PC-9 (cell line): ENCODE results near the gene ZFHX3. TPM values are rescaled to one million over a fixed set of nuclear protein-coding genes. Genes with fewer than 3 reads are reported as not detected.

Experiments
- BruUV-seq: library from RNA; stranded (reverse); fragments of 400-500 nt; replicated peaks from 2 replicates; lab custom pipeline; 2021; lab: Mats Ljungman, UMichigan
- CTCF ChIA-PET: fragments of 300-600 bp; sonication (Branson Sonifier 250); formaldehyde crosslinking; loops from one replicate; lab custom pipeline; 2022; ENCODE audit warnings: antibody characterized with exemption; lab: Charles Lee
- POLR2A ChIA-PET: fragments of 300-600 bp; sonication (Branson Sonifier 250); formaldehyde crosslinking; loops from one replicate; lab custom pipeline; 2022; ENCODE audit warnings: antibody characterized with exemption; ENCODE audit not compliant: unreplicated experiment; lab: Charles Lee
- DNase-seq, 2 experiments: peaks; one replicate each; pipeline versions ENCODE4 v3.0.0 to v3.0.0-alpha.2; 2015 to 2022; ENCODE audit warnings: mixed read lengths in 1 of 2
- H2AFZ ChIP-seq: fragments of 200-600 bp; sonication (generic); 2 replicates; pipeline ENCODE4 v1.8.1; 2017; ENCODE audit warnings: antibody characterized with exemption
- H3F3A ChIP-seq: fragments of 200-600 bp; sonication (generic); 2 replicates; pipeline ENCODE4 v1.8.1; 2017; ENCODE audit warnings: antibody characterized with exemption, mild to moderate bottlenecking, low read depth; ENCODE audit not compliant: insufficient read depth
- H3K27ac ChIP-seq: fragments of 200-600 bp; sonication (generic); 2 replicates; pipeline ENCODE4 v1.6.1; 2016; ENCODE audit warnings: mixed run types
- H3K27me3 ChIP-seq: fragments of 200-600 bp; sonication (generic); 2 replicates; pipeline ENCODE4 v1.6.1; 2016; ENCODE audit warnings: low read depth, mixed run types; ENCODE audit not compliant: insufficient read depth
- H3K36me3 ChIP-seq: fragments of 200-600 bp; sonication (generic); 2 replicates; pipeline ENCODE4 v1.6.1; 2016; ENCODE audit warnings: low read depth, mixed run types
- H3K4me1 ChIP-seq: fragments of 200-600 bp; sonication (generic); replicated peaks from 2 replicates; pipeline ENCODE4 v1.6.1; 2016; ENCODE audit warnings: mixed run types; ENCODE audit not compliant: insufficient read depth
- H3K4me2 ChIP-seq: fragments of 200-600 bp; sonication (generic); 2 replicates; pipeline ENCODE4 v1.6.1; 2017; ENCODE audit warnings: mixed run types
- H3K4me3 ChIP-seq: fragments of 200-600 bp; sonication (generic); 2 replicates; pipeline ENCODE4 v1.6.1; 2016; ENCODE audit warnings: mixed run types
- H3K79me2 ChIP-seq: fragments of 200-600 bp; sonication (generic); 2 replicates; pipeline ENCODE4 v1.6.1; 2017; ENCODE audit warnings: low read depth, mixed run types
- H3K9me2 ChIP-seq: fragments of 200-600 bp; sonication (generic); 2 replicates; pipeline ENCODE4 v1.8.1; 2017; ENCODE audit warnings: mild to moderate bottlenecking; ENCODE audit not compliant: insufficient read depth
- H3K9me3 ChIP-seq: fragments of 200-600 bp; sonication (generic); 2 replicates; pipeline ENCODE4 v1.8.1; 2016; ENCODE audit warnings: low read depth; ENCODE audit not compliant: insufficient read depth
- H4K20me1 ChIP-seq: fragments of 200-600 bp; sonication (generic); 2 replicates; pipeline ENCODE4 v1.8.1; 2017; ENCODE audit not compliant: insufficient read depth
- EZH2 ChIP-seq: fragments of 200-600 bp; sonication (generic); IDR thresholded peaks from 2 replicates; pipeline ENCODE4 v1.8.0; 2017; ENCODE audit warnings: antibody characterized with exemption, low read depth
- intact Hi-C: fragments of 100-400 bp; cut with micrococcal nuclease; formaldehyde crosslinking; loops from one replicate; pipeline ENCODE4 v1.10.0; 2022; ENCODE audit not compliant: unreplicated experiment
- total RNA-seq: library from RNA; stranded (reverse); gene quantifications from 2 replicates; pipeline ENCODE4 v1.2.3, GENCODE V29; 2021
- TF ChIP-seq, protein P1 (sequence below): fragments of 200-600 bp; sonication (generic); conservative IDR thresholded peaks from 2 replicates; pipeline ENCODE4 v1.6.1; 2017; ENCODE audit warnings: mixed run types, antibody characterized with exemption, mild to moderate bottlenecking, moderate library complexity

The ZFHX3 gene
- total RNA-seq, 1 experiment from 2014 or later: 23.1 TPM

DNA sequence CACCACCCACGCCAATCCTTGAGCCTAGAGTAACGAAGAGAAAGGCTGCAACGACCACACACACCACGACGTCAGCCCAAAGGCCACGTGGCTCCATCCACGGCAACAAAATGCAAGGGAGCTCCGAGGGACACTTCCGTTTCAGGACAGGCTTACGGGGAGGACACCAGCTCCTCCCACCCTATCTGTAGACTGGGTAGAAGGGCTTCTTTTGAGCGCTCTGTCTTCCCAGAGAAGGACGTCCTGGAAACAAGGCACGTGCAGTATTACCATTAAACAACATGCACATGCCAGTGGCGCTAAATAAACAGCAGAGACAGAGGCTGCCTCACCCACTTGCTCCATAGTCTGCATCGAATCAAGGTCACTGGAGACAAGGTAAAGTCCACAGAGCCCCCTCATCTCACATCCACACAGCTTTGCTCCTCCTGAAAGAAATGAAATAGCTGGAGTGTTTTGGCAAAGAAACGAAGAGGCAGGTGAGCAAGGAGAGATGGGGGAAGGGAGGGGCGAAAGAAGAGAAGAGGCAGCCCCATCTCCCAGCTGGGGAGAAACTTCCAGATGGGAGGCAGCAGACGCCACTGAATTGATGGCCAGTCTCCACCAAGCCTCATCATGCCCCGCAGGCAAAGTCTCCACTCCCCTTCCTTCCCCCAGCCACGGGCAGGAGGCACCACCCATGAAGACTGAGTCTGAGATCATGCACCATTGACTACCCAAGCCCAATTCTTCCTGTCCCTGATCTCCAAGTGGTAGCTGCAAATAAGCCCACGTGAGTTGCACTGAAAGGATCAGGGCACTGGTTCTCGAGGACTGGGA, 24.0 kb downstream of the ZFHX3 start:
- H3F3A ChIP-seq: peaks cover 20% of the 10 kb centered on the region
- no peaks in the 10 kb centered on the region for H4K20me1 ChIP-seq
- H2AFZ ChIP-seq: no peak overlapping the region
- H3K4me1 ChIP-seq: peaks cover 26% of the 10 kb centered on the region
- no peaks in the 10 kb centered on the region for H3K36me3 ChIP-seq
- ChIA-PET POLR2A (no interaction called here), CTCF (no interaction called here)
- TF ChIP-seq EZH2: no peak
- TF ChIP-seq, protein P1, sequence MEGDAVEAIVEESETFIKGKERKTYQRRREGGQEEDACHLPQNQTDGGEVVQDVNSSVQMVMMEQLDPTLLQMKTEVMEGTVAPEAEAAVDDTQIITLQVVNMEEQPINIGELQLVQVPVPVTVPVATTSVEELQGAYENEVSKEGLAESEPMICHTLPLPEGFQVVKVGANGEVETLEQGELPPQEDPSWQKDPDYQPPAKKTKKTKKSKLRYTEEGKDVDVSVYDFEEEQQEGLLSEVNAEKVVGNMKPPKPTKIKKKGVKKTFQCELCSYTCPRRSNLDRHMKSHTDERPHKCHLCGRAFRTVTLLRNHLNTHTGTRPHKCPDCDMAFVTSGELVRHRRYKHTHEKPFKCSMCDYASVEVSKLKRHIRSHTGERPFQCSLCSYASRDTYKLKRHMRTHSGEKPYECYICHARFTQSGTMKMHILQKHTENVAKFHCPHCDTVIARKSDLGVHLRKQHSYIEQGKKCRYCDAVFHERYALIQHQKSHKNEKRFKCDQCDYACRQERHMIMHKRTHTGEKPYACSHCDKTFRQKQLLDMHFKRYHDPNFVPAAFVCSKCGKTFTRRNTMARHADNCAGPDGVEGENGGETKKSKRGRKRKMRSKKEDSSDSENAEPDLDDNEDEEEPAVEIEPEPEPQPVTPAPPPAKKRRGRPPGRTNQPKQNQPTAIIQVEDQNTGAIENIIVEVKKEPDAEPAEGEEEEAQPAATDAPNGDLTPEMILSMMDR: no peak
- peaks cover 95% of the 10 kb centered on the region for H3K79me2 ChIP-seq
- H3K27me3 ChIP-seq: no peaks in the 10 kb centered on the region
- H3K4me3 ChIP-seq: no peak overlapping the region
- no peak overlapping the region for H3K4me2 ChIP-seq
- no peak overlapping the region for H3K27ac ChIP-seq
- no TSS peak for BruUV-seq
- intact Hi-C loops: no loop called here
- no peak for DNase-seq
- no peaks in the 10 kb centered on the region for H3K9me2 ChIP-seq
- H3K9me3 ChIP-seq: no peaks in the 10 kb centered on the region

DNA sequence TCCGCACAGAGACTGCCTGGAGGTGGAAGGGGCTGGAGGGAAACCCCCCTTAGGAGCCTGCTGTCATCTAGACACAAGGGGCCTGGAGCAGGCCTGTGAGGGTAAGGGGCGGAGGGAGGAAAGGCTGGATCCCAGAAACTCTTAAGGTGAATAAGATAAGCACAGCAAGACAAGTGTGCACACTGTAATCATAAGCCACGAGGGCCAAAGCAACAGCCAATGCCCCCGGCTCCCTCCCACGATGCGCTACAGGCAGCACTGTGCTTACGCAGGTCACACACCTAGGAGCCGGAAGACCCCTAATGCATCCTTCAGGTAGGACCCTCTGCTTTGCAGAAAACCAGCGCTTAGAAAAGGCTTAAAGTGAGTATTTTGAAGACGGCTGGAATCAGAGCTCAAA, 24.6 kb downstream of the ZFHX3 start:
- no peak for DNase-seq
- Histone ChIP-seq H3K79me2 (peaks cover 95% of the 10 kb centered on the region), H3K4me1 (peaks cover 31% of the 10 kb centered on the region), H3K4me2 (no peak overlapping the region), H3K36me3 (no peaks in the 10 kb centered on the region), H3F3A (peaks cover 20% of the 10 kb centered on the region), H3K9me2 (no peaks in the 10 kb centered on the region), H2AFZ (no peak overlapping the region), H3K9me3 (no peaks in the 10 kb centered on the region), H4K20me1 (no peaks in the 10 kb centered on the region), H3K27me3 (no peaks in the 10 kb centered on the region), H3K27ac (no peak overlapping the region), H3K4me3 (no peak overlapping the region)
- intact Hi-C loops: no loop called here
- TF ChIP-seq, protein P1: no peak
- no peak for TF ChIP-seq EZH2
- CTCF ChIA-PET: no interaction called here
- POLR2A ChIA-PET: no interaction called here
- no TSS peak for BruUV-seq

DNA sequence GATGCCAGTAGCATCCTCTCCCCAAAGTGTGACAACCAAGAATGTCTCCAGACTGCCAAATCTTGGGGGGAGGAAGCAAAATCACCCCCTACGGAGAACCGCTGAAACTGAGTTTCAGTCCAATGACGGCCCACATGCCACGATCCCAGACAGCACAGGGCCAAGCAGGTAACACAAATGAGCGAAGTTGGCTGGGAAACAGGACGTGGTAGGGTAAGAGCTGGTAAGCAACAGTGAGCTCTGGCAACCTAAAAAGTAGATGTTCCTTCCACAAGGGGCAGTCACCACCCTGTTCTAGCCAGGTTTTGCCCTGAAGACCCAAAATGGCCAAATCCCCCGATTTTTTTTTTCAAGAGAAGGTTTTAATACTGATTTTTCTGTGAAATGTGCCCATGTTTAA, 25.4 kb downstream of the ZFHX3 start:
- no peaks in the 10 kb centered on the region for H3K36me3 ChIP-seq
- H3K9me3 ChIP-seq: no peaks in the 10 kb centered on the region
- TF ChIP-seq, protein P1: no peak
- no peak for TF ChIP-seq EZH2
- no peaks in the 10 kb centered on the region for H4K20me1 ChIP-seq
- H3K4me2 ChIP-seq: no peak overlapping the region
- H3K4me1 ChIP-seq: peaks cover 34% of the 10 kb centered on the region
- DNase-seq: no peak
- H3K79me2 ChIP-seq: peaks cover 97% of the 10 kb centered on the region
- CTCF ChIA-PET: no interaction called here
- H3K9me2 ChIP-seq: no peaks in the 10 kb centered on the region
- POLR2A ChIA-PET: no interaction called here
- intact Hi-C loops: no loop called here
- no TSS peak for BruUV-seq
- H2AFZ ChIP-seq: no peak overlapping the region
- H3K27me3 ChIP-seq: no peaks in the 10 kb centered on the region
- no peak overlapping the region for H3K4me3 ChIP-seq
- no peak overlapping the region for H3K27ac ChIP-seq
- peaks cover 20% of the 10 kb centered on the region for H3F3A ChIP-seq
